Jurkat, Clone E6-1 (cell line): ENCODE results near the gene OR2H1. TPM values are rescaled to one million over a fixed set of nuclear protein-coding genes. Genes with fewer than 3 reads are reported as not detected.
"Not testable (repeated sequence)": the region's sequence is repeated elsewhere in the genome, so short reads cannot be mapped to it uniquely, and the experiment has no call there.

Experiments
- DNase-seq: peaks from one replicate; pipeline ENCODE4 v3.0.0-alpha.2; 2011; ENCODE audit warnings: low read depth, low spot score
- H3K4me3 ChIP-seq: 2 replicates; pipeline ENCODE4 v1.5.1; 2011; ENCODE audit warnings: mild to moderate bottlenecking, low read length, control low read depth, moderate library complexity
- polyA plus RNA-seq: library from polyadenylated mRNA; unstranded; fragments of >200 nt; gene quantifications from one replicate; pipeline ENCODE4 v1.2.1, GENCODE V29; 2012; ENCODE audit warnings: missing spikeins; ENCODE audit not compliant: insufficient read length, insufficient read depth

OR2H1 gene
- not detected for polyA plus RNA-seq

DNA sequence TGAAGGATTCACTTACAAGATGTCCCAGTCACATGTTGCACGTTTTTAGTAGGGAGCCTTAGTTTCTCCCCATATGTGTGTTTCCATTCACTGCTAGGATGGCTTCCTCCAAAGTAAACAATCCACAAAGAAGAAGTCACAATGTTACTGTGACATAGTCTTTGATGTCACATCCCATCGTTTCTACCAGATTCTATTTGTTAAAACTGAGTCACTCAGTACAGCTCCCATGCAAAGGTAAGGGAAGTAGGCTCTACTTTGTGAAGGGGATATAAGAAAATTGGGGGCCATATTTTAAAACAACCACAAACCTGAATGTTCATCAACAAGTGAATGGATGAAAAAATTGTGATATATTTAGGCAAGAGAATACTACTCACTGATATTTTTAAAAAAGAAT is at the start of gene OR2H1, which contains the start of gene OR11A1:
Gene OR2H1 (plus strand): TSS at position 185 of the 400 bp plus-strand sequence. CDS start 4,615 bp downstream, outside the sequence.
Gene OR11A1 (minus strand): TSS at position 101 of the 400 bp plus-strand sequence. CDS start 29,430 bp downstream, outside the sequence.
- no peak for DNase-seq
- no peak within 1 kb of the TSS for H3K4me3 ChIP-seq

DNA sequence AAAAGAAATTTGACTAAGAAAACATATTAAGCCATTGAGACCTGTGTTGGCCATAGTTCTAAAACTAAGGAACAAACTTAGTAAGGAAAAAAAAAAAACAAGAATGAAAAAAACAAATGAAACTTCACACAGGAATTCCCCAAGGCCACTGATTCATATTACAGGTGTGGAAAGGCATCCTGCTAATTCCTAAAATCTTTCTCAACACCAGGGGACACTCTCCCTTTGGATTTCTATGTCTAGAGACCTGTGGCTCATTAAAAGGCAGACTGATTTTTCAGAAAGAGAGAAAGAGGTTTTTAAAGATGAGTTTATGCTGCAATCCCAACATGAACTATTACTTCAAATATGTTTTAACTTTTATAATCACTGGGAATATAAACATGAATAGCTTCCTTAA is 42.4 kb upstream of the OR2H1 start, which contains the start of gene OR12D1:
Gene OR12D1 (plus strand): TSS at position 341 of the 400 bp plus-strand sequence.
- no peak within 1 kb of the TSS for H3K4me3 ChIP-seq
- DNase-seq, result no peak

DNA sequence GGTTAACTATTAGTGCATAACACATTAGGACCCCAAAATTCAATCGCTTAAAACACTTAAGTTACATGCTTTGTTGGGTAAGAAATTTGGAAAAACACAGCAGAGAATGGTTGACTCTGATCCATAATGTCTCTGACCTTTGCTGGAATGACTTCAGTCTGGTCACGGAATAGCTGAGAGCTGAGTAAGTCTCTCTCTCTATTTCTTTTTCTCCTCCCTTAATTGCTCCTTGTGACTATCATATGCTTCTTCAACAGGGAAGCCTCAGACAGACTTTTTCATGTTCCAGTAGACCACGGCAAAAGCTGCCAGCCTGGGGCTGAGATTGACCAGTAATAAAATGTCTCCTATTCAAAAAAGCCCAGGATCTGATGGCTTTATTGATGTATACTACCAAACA is 37.4 kb upstream of the OR2H1 start:
- no peak overlapping the region for H3K4me3 ChIP-seq
- no peak for DNase-seq

DNA sequence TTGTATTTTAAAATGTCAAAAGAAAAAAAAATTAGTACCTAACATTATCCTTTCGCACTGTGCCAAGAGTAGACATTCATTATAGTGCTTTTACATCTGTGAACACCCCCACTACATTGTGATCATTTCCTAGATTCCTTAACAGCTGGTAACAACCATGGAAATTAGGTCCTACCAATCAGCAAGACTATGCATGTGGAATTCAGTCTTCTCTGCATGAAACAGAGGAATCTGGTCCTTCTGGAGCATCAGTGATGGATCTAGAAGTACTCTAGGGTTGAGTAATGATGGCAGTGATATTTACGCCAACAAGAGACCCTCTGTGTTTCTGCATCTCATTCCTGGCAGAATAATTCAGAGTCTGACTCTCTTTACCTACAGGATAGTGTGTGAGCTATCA is 32.8 kb upstream of the OR2H1 start:
- H3K4me3 ChIP-seq, result no peak overlapping the region
- no peak for DNase-seq

DNA sequence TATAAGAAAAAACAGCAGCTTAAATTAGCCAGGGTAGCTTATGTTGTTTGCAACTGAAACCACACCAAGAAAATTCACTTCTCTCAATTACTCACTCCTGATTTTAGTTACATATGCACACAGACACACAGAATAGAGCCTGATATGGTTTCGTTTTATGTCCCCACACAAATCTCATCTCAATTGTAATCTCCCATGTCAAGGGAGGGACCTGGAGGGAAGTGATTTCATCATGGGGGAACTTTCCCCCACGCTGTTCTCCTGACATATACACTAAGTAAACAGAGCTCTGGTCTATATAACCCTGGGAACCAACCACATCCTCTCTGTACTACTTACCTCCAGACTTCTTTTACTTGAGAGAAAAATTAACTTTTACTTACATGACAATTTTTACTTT is 32.4 kb upstream of the OR2H1 start:
- peak; percentile 7 for DNase-seq
- H3K4me3 ChIP-seq, result no peak overlapping the region

DNA sequence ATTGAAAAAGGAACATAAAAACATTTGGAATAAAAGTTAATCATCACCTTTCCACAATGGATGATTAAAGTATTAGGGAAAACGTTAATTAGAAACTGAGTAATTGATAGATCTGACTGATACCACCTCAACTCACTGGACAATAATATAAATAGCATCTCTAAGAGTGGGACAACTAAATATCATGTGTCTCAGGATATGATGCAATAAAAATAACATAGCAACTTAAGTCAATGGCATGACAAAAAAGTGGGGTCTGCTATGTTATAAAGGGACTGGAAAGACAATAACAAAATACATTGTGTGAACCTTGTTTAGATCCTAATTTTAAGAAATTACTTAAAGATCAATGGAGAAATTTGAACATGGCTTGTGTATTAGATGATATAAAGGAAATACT is 31.9 kb upstream of the OR2H1 start:
- DNase-seq, result no peak
- no peak overlapping the region for H3K4me3 ChIP-seq

DNA sequence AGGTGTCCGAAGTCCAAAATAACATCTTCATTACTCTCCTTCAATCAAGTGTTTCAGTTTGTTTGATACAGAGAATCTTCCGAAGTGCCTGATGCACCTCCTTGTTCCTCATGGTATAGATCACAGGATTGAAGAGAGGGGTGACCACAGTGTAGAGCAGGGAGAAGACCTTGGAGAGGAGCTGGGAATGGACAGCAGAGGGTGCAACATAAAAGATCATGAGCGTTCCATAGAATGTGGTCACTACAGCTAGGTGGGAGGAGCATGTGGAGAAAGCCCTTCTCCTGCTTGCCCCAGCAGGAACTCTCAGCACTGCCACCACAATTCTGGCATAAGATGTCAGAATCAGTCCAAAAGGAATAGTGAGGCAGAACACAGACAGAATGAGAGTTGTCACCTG is 30.3 kb upstream of the OR2H1 start:
- no peak for DNase-seq
- H3K4me3 ChIP-seq, result no peak overlapping the region

DNA sequence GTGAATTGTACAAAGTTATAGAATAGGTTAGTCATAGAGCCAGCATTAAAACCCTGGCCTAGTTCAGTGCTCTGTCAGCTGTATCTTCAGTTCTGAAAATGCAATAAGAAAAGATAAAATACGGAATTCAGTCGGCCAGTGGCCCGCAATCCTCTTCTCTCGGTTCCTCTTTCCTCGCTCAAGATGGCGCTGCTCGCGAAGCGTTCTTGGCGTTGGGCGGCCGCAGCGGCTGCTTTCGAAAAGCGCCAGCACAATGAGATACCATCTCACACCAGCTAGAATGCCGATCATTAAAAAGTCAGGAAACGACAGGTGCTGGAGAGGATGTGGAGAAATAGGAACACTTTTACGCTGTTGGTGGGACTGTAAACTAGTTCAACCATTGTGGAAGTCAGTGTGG is 20.2 kb upstream of the OR2H1 start:
- not testable (repeated sequence) for H3K4me3 ChIP-seq, DNase-seq

DNA sequence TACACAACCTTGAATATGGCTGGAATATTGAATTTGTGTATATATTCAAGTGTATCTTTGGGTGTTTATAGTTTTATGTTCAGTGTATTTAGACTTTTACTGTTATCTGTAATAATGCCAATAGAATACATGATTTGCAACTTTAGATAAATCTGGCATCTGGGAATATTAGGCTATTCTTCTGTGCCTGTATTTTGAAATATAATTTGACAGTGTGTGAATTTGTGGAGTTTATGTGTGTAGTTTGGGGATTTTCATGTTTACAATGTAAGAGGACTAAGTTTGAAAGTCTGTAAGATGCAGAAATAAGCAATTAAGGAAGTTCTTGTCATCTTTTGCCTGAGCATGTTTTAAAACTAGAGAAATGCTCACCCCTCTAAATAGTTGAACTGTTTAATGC is 17.9 kb upstream of the OR2H1 start, which contains the start of gene OR10C1:
Gene OR10C1 (plus strand): TSS at position 301 of the 400 bp plus-strand sequence. CDS start 710 bp downstream, outside the sequence.
- no peak for DNase-seq
- no peak within 1 kb of the TSS for H3K4me3 ChIP-seq

DNA sequence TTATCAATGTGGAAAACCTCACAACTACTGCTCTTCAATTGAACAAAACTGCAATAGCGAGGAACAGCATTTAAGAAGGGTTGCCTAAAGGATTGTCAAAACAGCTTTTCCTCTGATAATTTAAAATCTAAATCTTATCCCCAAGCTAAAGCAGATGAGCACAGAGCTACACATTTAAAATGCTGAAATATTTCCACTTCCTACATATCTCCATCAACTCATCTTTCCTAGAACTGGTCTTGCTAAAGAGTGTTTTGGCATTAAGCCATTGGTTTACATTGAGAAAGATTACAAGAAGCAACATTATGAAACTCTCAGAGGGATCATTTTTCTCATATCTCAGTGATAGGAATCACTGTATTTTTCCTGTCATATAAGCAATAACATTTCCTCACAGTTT is 14.2 kb upstream of the OR2H1 start:
- no peak overlapping the region for H3K4me3 ChIP-seq
- no peak for DNase-seq

DNA sequence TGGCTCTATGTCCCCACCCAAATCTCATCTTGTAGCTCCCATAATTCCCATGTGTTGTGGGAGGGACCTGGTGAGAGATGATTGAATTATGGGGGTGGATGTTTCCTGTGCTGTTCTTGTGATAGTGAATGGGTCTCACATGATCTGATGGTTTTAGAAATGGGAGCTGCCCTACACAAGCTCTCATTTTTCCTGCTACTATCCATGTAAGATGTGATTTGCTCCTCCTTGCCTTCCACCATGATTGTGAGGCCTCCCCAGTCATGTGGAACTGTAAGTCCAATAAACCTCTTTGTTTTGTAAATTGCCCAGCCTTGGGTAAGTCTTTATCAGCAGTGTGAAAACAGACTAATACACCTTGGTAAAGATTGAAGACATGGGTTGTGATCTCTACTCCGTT is 12.9 kb upstream of the OR2H1 start:
- DNase-seq, H3K4me3 ChIP-seq: not testable (repeated sequence)

DNA sequence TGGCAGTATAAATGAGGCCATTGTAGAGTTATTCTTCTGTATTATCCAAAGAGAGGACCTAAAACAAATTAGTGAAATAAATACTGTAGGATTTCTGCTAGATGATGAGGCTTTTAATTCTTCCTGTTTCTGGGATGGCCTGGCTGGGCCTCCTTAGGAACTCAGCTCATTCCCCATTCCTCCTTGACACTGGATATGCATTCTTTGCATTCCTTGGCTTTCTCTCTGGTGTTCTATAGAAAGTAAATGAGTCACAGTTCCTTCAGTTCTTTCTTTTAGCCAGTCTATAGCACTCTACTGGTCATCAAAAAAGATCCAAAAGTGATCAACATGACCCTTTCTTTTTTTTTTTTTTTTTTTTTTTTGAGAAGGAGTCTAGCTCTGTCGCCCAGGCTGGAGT is 9.3 kb upstream of the OR2H1 start:
- no peak for DNase-seq
- H3K4me3 ChIP-seq, result no peak overlapping the region

DNA sequence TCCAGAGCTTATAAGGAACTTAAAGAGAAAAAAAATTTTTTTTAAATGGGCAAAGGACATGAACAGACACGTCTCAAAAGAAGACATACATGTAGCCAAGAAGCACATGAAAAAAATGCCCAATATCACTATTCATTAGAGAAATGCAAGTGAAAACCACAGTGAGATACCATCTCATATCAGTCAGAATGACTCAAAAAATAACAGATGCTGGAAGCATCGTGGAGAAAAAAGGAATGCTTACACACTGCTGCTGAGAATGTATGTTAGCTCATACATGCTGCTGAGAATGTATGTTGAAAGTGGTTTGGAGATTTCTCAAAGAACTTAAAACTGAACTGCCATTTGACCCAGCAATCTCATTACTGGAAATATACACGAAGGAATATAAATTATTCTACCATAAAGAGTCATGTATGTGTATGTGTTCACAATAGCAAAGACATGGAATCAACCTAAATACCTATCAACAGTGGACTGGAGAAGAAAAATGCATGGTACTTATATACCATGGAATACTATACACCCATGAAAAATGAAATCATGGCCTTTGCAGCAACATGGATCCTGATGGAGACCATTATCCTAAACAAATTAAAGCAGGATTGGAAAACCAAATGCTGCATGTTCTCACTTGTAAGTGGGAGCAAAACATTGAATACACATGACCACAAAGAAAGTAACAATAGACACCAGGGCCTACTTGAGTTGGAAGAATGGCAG is 5.3 kb upstream of the OR2H1 start:
- DNase-seq, result no peak
- H3K4me3 ChIP-seq, result no peak overlapping the region

DNA sequence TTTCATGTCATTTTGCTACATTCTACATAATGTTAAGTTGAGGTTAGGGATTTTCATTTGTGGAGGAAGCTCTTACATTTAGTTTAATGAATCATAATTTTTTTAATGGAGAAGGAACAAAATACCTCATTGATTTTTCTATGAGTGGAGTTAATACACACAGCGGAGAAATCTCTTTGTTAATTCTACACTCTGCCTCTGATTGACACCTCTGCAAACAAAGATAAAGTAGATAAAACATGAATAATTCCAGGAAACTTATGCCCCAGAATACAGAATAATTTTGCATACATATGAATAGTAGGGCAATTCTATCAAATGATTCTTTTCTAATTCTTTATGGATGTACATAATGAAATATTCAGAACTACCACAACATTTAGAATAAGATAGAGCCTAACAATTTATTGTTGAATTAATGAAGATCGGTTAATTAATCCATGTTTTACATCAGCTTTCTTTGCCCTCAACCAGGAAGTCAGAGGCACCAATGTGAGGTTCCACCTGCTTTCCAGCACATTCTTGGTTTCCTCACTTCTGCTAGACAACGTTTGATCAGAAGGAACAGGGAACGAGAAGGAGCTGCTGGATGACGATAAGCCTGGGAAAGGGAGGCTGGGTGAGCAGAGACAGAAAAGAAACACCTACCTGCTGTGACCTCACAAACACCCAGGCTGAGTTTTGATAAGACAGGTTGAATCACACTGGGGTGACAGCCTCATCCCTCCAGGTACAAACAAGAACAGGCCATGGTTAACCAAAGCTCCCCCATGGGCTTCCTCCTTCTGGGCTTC is 4.3 kb downstream of the OR2H1 start:
- DNase-seq, result no peak

DNA sequence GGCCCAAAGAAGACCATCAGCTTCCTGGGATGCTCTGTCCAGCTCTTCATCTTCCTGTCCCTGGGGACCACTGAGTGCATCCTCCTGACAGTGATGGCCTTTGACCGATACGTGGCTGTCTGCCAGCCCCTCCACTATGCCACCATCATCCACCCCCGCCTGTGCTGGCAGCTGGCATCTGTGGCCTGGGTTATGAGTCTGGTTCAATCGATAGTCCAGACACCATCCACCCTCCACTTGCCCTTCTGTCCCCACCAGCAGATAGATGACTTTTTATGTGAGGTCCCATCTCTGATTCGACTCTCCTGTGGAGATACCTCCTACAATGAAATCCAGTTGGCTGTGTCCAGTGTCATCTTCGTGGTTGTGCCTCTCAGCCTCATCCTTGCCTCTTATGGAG is 5.1 kb downstream of the OR2H1 start:
- DNase-seq, result no peak
- no peak overlapping the region for H3K4me3 ChIP-seq

More for the DNA sequence above, 4.3 kb downstream of the OR2H1 start:
- no peak overlapping the region for H3K4me3 ChIP-seq

DNA sequence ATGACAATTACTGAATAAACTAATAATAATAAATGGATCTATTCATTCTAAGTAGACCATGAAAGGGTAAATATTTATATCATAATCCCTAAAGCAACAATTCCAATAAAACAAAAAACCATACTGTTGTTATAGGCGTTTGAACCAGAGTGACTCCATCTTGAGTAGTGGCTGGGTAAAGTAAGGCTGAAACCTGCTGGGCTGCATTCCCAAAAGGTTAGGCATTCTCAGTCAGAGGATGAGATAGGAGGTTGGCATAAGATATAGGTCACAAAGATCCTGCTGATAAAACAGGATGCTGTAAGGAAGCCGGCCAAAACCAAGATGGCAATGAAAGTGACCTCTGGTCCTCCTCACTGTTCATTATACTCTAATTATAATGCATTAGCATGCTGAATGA is 8.3 kb downstream of the OR2H1 start:
- DNase-seq, result no peak
- no peak overlapping the region for H3K4me3 ChIP-seq

DNA sequence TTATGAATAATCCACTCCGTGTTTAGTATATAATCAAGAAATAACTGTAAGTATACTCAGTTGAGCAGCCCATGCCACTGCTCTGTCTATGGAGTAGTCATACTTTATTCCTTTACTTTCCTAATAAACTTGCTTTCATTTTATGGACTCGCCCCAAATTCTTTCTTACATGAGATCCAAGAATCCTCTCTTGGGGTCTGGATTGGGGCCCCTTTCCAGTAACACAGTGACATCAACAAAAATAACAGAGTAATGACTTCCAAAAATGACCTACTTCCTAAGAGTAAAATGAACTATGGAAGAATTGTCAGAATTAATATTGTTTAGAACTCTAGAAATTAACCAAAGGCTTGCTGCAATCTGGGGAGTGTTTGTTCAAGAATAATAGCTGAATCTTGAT is 8.8 kb downstream of the OR2H1 start:
- H3K4me3 ChIP-seq, result no peak overlapping the region
- no peak for DNase-seq

DNA sequence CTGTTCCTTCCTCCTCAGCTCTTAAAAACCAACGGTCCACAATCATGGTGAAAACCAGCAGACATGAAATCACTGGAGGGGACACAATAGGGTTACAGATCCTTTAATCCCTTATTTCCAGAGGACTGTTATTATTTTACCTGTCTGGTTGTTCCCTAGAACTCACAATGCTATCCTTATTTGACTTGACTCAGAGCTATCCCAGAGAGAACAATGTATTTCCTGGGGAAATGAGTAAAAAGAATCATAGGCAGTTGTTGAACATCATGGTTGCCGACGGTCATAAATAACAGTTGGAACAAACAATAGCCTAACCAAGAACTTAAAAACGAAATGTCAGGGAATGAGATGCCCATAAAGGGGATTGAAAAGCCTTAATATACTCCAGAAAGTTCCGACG is 9.3 kb downstream of the OR2H1 start:
- no peak for DNase-seq
- H3K4me3 ChIP-seq, result no peak overlapping the region

DNA sequence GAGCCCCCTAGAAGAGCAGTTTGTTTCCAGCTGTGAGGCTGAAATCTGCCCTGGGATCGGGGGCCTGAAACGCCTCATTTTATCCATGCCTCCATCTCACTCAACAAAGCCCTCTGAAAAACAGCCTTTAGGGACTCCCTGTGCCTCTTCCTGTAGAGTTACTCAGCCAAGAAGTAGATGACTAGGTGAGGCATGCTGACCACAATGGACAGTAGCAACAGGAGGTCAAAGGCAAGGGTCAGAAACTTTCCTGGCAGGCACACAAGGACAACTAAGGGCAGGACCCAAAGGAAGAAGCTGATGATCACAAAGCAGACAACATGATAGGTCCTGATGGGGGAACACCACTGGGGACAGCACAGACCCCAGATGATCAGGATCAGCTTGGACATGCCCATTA is 18.0 kb downstream of the OR2H1 start:
- no peak for DNase-seq
- no peak overlapping the region for H3K4me3 ChIP-seq

DNA sequence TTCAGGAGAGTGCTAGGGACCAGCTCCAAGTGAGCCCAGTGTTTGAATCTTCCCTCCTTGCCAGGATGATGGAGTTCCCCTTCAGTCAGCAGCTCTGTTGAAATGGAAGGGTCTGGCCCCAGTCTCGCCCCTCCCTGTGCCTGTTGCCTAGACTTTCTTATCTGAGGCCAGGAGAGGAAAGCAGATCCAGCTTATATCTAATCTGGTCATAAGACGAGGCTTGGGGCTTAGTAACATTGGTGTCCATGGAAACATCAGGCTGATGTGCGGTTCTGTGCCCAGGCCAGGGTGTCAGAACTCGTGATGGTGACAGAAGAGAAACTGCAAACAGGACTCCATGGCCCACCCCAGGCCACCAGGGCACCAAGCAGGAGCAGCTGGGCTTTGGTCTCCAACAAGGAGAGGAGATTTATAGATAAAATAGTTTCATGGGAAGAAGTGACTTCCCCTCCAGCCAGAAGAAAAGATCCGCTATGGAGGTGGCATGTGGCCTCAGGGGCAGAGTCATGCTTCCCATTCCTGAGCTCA is 21.0 kb downstream of the OR2H1 start:
- no peak for DNase-seq
- no peak overlapping the region for H3K4me3 ChIP-seq
